GM23338 (cell line): Measurements from ENCODE around the gene MLLT10. TPM values are rescaled to one million over a fixed set of nuclear protein-coding genes. Genes with fewer than 3 reads are reported as not detected.
"Not testable (repeated sequence)": the region's sequence is repeated elsewhere in the genome, so short reads cannot be mapped to it uniquely, and the experiment has no call there.

ENCODE experiments used
- ATAC-seq: fragments of 200-7000 bp; cut with Tn5 transposase; 3 replicates; pipeline ENCODE4 v1.9.1; 2020
- DNase-seq: peaks from one replicate; pipeline ENCODE4 v3.0.0-alpha.2; 2015; ENCODE audit warnings: low spot score
- H2AFZ ChIP-seq: fragments of 200-600 bp; sonication (generic); 2 replicates; pipeline ENCODE4 v1.8.0; 2016; ENCODE audit warnings: antibody characterized with exemption, mild to moderate bottlenecking, moderate library complexity
- H3F3A ChIP-seq: fragments of 200-600 bp; sonication (generic); replicated peaks from 2 replicates; pipeline ENCODE4 v1.8.0; 2017; ENCODE audit warnings: antibody characterized with exemption, mixed run types, low read depth
- H3K27ac ChIP-seq: fragments of 200-600 bp; sonication (generic); 2 replicates; pipeline ENCODE4 v1.6.1; 2016; ENCODE audit warnings: low read depth
- H3K27me3 ChIP-seq: fragments of 200-600 bp; sonication (generic); 2 replicates; pipeline ENCODE4 v1.8.0; 2016; ENCODE audit warnings: mild to moderate bottlenecking, mixed run types, moderate library complexity; ENCODE audit not compliant: insufficient read depth
- H3K36me3 ChIP-seq: fragments of 200-600 bp; sonication (generic); 2 replicates; pipeline ENCODE4 v1.8.0; 2016; ENCODE audit warnings: mild to moderate bottlenecking; ENCODE audit not compliant: insufficient read depth
- H3K4me1 ChIP-seq: fragments of 200-600 bp; sonication (generic); 2 replicates; pipeline ENCODE4 v1.8.0; 2016; ENCODE audit warnings: mild to moderate bottlenecking, moderate library complexity; ENCODE audit not compliant: insufficient read depth
- H3K4me2 ChIP-seq: fragments of 200-600 bp; sonication (generic); 2 replicates; pipeline ENCODE4 v1.7.1; 2017; ENCODE audit warnings: mixed run types
- H3K4me3 ChIP-seq: fragments of 200-600 bp; sonication (generic); 2 replicates; pipeline ENCODE4 v1.6.1; 2016; ENCODE audit warnings: mixed run types
- H3K79me2 ChIP-seq: fragments of 200-600 bp; sonication (generic); replicated peaks from 2 replicates; pipeline ENCODE4 v1.8.0; 2017; ENCODE audit warnings: mild to moderate bottlenecking; ENCODE audit not compliant: insufficient read depth
- H3K9me2 ChIP-seq: fragments of 200-600 bp; sonication (generic); 2 replicates; pipeline ENCODE4 v1.8.0; 2017; ENCODE audit not compliant: insufficient read depth
- H4K20me1 ChIP-seq: fragments of 200-600 bp; sonication (generic); replicated peaks from 2 replicates; pipeline ENCODE4 v1.8.0; 2017; ENCODE audit warnings: mild to moderate bottlenecking; ENCODE audit not compliant: insufficient read depth
- H3K27ac Mint-ChIP-seq: 2 replicates; pipeline ENCODE4 v1.8.0; 2020; ENCODE audit warnings: inconsistent platforms, mild to moderate bottlenecking, moderate library complexity, mixed read lengths
- H3K27me3 Mint-ChIP-seq: 3 replicates; pipeline ENCODE4 v1.8.0; 2022; ENCODE audit warnings: low read depth, mild to moderate bottlenecking, moderate library complexity, mixed read lengths, inconsistent platforms; ENCODE audit not compliant: insufficient read depth, poor library complexity
- H3K36me3 Mint-ChIP-seq: 3 replicates; pipeline ENCODE4 v1.8.0; 2021; ENCODE audit warnings: low read depth, mild to moderate bottlenecking, inconsistent platforms, moderate library complexity, mixed read lengths
- H3K4me1 Mint-ChIP-seq: 3 replicates; pipeline ENCODE4 v1.8.0; 2020; ENCODE audit warnings: mild to moderate bottlenecking, inconsistent platforms, mixed read lengths
- H3K4me3 Mint-ChIP-seq: 3 replicates; pipeline ENCODE4 v1.8.0; 2021; ENCODE audit warnings: moderate library complexity, mild to moderate bottlenecking, inconsistent platforms, mixed read lengths
- H3K9me3 Mint-ChIP-seq: 3 replicates; pipeline ENCODE4 v1.8.0; 2020; ENCODE audit warnings: moderate library complexity, mild to moderate bottlenecking, inconsistent platforms, mixed read lengths
- EZH2 ChIP-seq: fragments of 200-600 bp; sonication (generic); IDR thresholded peaks from one replicate; pipeline ENCODE4 v1.8.0; 2017; ENCODE audit warnings: antibody characterized with exemption, mild to moderate bottlenecking, low read depth; ENCODE audit not compliant: unreplicated experiment
- EZH2phosphoT487 ChIP-seq: fragments of 200-600 bp; sonication (generic); IDR thresholded peaks from one replicate; pipeline ENCODE4 v1.8.1; 2018; ENCODE audit warnings: antibody characterized with exemption; ENCODE audit not compliant: unreplicated experiment
- NANOG ChIP-seq: IDR thresholded peaks from 2 replicates; pipeline ENCODE4 v1.6.1; 2016; ENCODE audit warnings: antibody characterized with exemption, borderline replicate concordance
- ZNF114 ChIP-seq: fragments of 250-450 bp; sonication (Bioruptor Pico); IDR thresholded peaks from 2 replicates; pipeline ENCODE4 v1.5.0; 2020; ENCODE audit warnings: mild to moderate bottlenecking, moderate library complexity
- ZNF331 ChIP-seq: fragments of 250-450 bp; sonication (Bioruptor Pico); IDR thresholded peaks from 2 replicates; pipeline ENCODE4 v1.5.0; 2020; ENCODE audit warnings: low read depth, mild to moderate bottlenecking, moderate library complexity
- polyA plus RNA-seq: library from polyadenylated mRNA; unstranded; fragments of >200 nt; fragmentation: Nextera tagmentation; extraction: Ambion mirVana; gene quantifications from 2 replicates; pipeline ENCODE4 v1.2.1, GENCODE V29; 2016
- total RNA-seq: library from RNA; depleted of rRNA; stranded (reverse); fragments of >200 nt; shearing (Covaris generic); gene quantifications from 2 replicates; pipeline ENCODE4 v1.2.3, GENCODE V29; 2014
- TF ChIP-seq, protein P1 (sequence below): IDR thresholded peaks from one replicate; pipeline ENCODE4 v1.6.1; 2018; ENCODE audit warnings: antibody characterized with exemption; ENCODE audit not compliant: unreplicated experiment
- TF ChIP-seq, protein P2 (sequence below), 2 experiments: fragments of 200-600 bp in 1 of 2; sonication (generic) in 1 of 2; conservative IDR thresholded peaks; 2 replicates each; pipeline versions ENCODE4 v1.5.1 to v1.6.1; 2016 to 2017; ENCODE audit warnings: antibody characterized with exemption in 2 of 2, low read depth in 2 of 2, mild to moderate bottlenecking in 2 of 2, moderate library complexity in 1 of 2

Gene MLLT10
- total and polyA plus RNA-seq, 2 experiments from 2014 or later: 28.8 to 55.4 TPM

DNA sequence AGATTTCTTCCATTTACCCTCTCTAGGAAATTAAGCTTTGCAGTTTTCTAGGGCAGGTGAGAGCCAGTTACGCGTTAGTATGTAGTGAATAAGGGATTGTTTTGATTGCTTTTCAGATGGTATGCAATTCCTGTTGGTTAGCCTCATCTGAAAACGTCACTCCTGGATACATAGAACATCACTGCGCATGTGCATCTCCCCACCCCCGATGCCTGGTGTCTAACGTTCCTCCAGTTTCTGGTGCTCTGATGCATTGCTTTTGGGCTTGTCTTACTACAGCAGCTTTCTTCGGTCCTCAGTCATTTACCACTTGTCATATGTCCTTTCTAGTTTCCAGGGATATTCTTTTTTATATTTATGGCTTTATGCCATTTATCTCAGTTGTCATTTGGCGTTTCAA lies 22.5 kb downstream of the MLLT10 start:
- H2AFZ ChIP-seq: no peak overlapping the region
- Mint-ChIP-seq H3K36me3 (peaks cover 87% of the 10 kb centered on the region), H3K9me3 (no peaks in the 10 kb centered on the region), H3K27me3 (peaks cover 7% of the 10 kb centered on the region), H3K4me3 (no peak overlapping the region), H3K4me1 (peaks cover 12% of the 10 kb centered on the region; the same call in 2 of the 3 replicates), H3K27ac (peak overlapping the region; percentile 49; the same call in 1 of the 2 replicates)
- DNase-seq (no peak), ATAC-seq (no peak)
- peaks cover 8% of the 10 kb centered on the region; the same call in 1 of the 2 replicates for H3K4me1 ChIP-seq
- H3K27ac ChIP-seq: peak overlapping the region; percentile 78; the same call in 1 of the 2 replicates
- no peak overlapping the region for H3K4me2 ChIP-seq
- no peak overlapping the region for H3K4me3 ChIP-seq
- H3K79me2 ChIP-seq: peaks cover 99% of the 10 kb centered on the region
- H3F3A ChIP-seq: 0 out of 2 replicates have a peak, but pooled peaks cover 5% of the 10 kb centered on the region
- H4K20me1 ChIP-seq: peaks cover 38% of the 10 kb centered on the region; the same call in 1 of the 2 replicates
- no peak for TF ChIP-seq EZH2
- TF ChIP-seq ZNF331 (CRISPR knock-in tag): no peak
- no peak for TF ChIP-seq ZNF114 (CRISPR knock-in tag)
- TF ChIP-seq, protein P1, sequence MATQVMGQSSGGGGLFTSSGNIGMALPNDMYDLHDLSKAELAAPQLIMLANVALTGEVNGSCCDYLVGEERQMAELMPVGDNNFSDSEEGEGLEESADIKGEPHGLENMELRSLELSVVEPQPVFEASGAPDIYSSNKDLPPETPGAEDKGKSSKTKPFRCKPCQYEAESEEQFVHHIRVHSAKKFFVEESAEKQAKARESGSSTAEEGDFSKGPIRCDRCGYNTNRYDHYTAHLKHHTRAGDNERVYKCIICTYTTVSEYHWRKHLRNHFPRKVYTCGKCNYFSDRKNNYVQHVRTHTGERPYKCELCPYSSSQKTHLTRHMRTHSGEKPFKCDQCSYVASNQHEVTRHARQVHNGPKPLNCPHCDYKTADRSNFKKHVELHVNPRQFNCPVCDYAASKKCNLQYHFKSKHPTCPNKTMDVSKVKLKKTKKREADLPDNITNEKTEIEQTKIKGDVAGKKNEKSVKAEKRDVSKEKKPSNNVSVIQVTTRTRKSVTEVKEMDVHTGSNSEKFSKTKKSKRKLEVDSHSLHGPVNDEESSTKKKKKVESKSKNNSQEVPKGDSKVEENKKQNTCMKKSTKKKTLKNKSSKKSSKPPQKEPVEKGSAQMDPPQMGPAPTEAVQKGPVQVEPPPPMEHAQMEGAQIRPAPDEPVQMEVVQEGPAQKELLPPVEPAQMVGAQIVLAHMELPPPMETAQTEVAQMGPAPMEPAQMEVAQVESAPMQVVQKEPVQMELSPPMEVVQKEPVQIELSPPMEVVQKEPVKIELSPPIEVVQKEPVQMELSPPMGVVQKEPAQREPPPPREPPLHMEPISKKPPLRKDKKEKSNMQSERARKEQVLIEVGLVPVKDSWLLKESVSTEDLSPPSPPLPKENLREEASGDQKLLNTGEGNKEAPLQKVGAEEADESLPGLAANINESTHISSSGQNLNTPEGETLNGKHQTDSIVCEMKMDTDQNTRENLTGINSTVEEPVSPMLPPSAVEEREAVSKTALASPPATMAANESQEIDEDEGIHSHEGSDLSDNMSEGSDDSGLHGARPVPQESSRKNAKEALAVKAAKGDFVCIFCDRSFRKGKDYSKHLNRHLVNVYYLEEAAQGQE: no peak
- H3K36me3 ChIP-seq: peaks cover 26% of the 10 kb centered on the region; the same call in 1 of the 2 replicates
- H3K9me2 ChIP-seq: no peaks in the 10 kb centered on the region
- H3K27me3 ChIP-seq: no peaks in the 10 kb centered on the region

DNA sequence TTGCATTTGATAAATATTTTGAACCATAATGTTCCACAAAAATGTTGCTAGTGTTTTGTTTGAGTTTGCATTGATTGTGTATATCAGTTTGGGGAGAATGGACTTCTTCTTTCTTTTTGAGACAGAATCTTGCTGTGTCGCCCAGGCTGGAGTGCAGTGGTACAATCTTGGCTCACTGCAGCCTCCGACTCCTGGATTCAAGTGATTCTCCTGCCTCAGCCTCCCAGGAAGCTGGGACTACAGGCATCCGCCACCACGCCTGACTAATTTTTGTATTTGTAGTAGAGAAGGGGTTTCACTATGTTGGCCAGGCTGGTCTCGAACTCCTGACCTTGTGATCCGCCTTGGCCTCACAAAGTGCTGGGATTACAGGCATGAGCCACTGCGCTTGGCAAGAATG lies 25.0 kb downstream of the MLLT10 start:
- not testable (repeated sequence) for H3K4me3 Mint-ChIP-seq, H3K4me3 ChIP-seq, H3K4me2 ChIP-seq, H3K4me1 ChIP-seq, H3K9me2 ChIP-seq, H3K27me3 Mint-ChIP-seq, H2AFZ ChIP-seq, H3F3A ChIP-seq, ATAC-seq, H3K27ac Mint-ChIP-seq, H3K27me3 ChIP-seq, DNase-seq, H3K27ac ChIP-seq, H3K9me3 Mint-ChIP-seq
- H3K36me3 ChIP-seq: peaks cover 20% of the 10 kb centered on the region; the same call in 1 of the 2 replicates
- Mint-ChIP-seq H3K36me3 (peaks cover 74% of the 10 kb centered on the region), H3K4me1 (peaks cover 12% of the 10 kb centered on the region; the same call in 2 of the 3 replicates)
- peaks cover 37% of the 10 kb centered on the region; the same call in 1 of the 2 replicates for H4K20me1 ChIP-seq
- H3K79me2 ChIP-seq: peaks cover 99% of the 10 kb centered on the region

DNA sequence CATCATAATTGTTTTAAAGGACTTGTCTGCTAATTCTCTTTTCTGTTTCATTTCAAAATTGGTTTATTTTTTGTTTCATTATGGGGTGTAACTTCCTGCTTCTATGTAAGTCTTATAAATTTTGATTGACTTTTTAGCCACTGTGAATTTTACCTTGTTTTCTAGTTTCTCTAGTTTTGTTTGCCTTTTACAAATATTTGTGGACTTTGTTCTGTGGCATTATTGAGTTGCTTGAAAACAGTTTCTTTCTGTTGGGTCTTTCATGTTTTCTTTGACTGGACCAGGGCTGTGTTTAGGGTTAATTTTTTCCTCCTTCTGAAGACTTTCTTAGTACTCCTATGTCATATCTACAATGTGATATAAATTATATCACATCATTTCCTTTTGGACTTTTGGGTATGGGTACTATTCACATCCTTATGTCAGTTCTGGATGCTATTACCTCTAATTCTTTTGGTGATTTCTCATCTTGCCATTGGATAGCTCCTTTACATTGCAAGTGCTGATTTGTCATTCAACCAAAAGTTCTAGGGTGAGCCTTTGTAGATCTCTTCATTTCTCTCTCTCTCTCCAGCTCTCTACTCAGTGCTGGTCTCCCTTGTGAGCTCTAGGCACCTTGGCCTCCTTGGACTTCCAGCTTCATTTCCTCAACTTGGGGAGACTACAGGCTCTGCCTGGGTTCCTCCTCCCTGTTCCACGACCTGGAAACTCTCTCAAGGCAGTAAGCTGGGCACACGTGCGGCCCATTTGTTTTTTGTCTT lies 36.9 kb downstream of the MLLT10 start:
- H2AFZ ChIP-seq: no peak overlapping the region
- peaks cover 13% of the 10 kb centered on the region; the same call in 1 of the 2 replicates for H3K4me1 ChIP-seq
- no peak for DNase-seq
- no peak overlapping the region for H3K4me2 ChIP-seq
- peak; percentile 62 for ATAC-seq
- peaks cover 8% of the 10 kb centered on the region for H3K27me3 Mint-ChIP-seq
- H3K4me3 Mint-ChIP-seq: no peak overlapping the region
- peaks cover 100% of the 10 kb centered on the region for H3K79me2 ChIP-seq
- peaks cover 28% of the 10 kb centered on the region for H3K4me1 Mint-ChIP-seq
- H3K9me2 ChIP-seq: no peaks in the 10 kb centered on the region
- H4K20me1 ChIP-seq: peaks cover 42% of the 10 kb centered on the region
- H3K36me3 ChIP-seq: no peaks in the 10 kb centered on the region
- peak overlapping the region; percentile 63 for H3K27ac Mint-ChIP-seq
- H3K36me3 Mint-ChIP-seq: peaks cover 25% of the 10 kb centered on the region
- 0 out of 2 replicates have a peak, but pooled peaks cover 7% of the 10 kb centered on the region for H3F3A ChIP-seq
- H3K4me3 ChIP-seq: no peak overlapping the region
- no peaks in the 10 kb centered on the region for H3K9me3 Mint-ChIP-seq
- H3K27ac ChIP-seq: peak overlapping the region; percentile 16; the same call in 1 of the 2 replicates
- H3K27me3 ChIP-seq: no peaks in the 10 kb centered on the region
- TF ChIP-seq NANOG (no peak), EZH2phosphoT487 (no peak)
- TF ChIP-seq, protein P1: no peak
- TF ChIP-seq, protein P2, sequence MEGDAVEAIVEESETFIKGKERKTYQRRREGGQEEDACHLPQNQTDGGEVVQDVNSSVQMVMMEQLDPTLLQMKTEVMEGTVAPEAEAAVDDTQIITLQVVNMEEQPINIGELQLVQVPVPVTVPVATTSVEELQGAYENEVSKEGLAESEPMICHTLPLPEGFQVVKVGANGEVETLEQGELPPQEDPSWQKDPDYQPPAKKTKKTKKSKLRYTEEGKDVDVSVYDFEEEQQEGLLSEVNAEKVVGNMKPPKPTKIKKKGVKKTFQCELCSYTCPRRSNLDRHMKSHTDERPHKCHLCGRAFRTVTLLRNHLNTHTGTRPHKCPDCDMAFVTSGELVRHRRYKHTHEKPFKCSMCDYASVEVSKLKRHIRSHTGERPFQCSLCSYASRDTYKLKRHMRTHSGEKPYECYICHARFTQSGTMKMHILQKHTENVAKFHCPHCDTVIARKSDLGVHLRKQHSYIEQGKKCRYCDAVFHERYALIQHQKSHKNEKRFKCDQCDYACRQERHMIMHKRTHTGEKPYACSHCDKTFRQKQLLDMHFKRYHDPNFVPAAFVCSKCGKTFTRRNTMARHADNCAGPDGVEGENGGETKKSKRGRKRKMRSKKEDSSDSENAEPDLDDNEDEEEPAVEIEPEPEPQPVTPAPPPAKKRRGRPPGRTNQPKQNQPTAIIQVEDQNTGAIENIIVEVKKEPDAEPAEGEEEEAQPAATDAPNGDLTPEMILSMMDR (conservative IDR thresholded peaks at IDR 0.05; ENCODE audit: low read depth in 2 of 2): no peak
